ENCODE data around the gene PYGL. TPM values are rescaled to one million over a fixed set of nuclear protein-coding genes. Genes with fewer than 3 reads are reported as not detected.
"Not testable (repeated sequence)": the region's sequence is repeated elsewhere in the genome, so short reads cannot be mapped to it uniquely, and the experiment has no call there.

PYGL gene
- polyA plus RNA-seq, 3 donors, result 17.1 to 19.8 (median 17.3) TPM

- no peak for DNase-seq (ENCODE audit: low read depth in 3 of 3, low spot score in 2 of 3)
Measured at GRCh38 chr14:50955373-50956043, 11.2 kb upstream of the PYGL start.

DNA sequence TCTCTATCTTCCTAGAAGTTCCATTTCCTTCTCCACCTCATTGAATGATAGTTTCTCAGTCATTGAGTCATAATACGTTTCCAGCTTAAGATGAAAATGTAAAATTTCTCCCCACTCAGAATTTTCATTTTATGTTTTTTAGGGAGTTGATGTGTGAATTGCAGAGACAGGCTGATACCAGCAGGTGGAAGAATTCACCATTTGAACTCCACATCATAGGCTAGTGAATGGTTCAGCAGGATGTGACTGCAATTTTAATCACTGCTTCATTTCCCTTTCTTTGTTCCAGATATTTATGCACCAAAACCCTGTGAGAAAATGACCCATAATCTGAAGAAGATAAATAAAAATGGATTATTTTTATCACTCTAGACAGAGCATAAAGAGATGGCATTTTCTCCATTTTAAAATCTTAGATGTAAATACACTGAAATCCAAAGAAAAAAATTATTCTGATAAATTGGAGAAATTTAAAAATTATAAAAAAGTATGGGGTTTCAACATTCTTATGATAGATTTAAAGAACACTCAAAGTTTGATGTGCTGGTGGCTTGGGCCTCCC is 10.6 kb upstream of the PYGL start:
- no peak for DNase-seq (ENCODE audit: low read depth in 3 of 3, low spot score in 2 of 3)

DNA sequence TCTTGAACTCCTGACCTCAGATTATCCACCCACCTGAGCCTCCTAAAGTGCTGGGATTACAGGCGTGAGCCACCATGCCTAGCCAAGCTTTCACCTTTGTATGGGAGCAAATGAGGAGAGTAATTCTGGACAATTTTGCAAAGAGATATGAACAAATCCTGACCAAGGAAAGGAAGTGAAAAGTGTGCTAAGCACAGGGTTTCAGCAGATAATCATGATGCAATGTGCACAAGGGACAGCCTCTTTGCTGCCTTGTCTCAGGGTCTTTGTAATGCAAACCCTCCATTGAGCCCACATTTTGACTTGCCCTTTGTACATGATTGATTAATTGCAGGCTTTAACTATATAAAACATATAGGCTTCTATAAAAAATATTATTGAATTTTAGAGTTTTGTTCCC is 9.2 kb upstream of the PYGL start:
- DNase-seq (ENCODE audit: low read depth in 3 of 3, low spot score in 2 of 3), result no peak

DNA sequence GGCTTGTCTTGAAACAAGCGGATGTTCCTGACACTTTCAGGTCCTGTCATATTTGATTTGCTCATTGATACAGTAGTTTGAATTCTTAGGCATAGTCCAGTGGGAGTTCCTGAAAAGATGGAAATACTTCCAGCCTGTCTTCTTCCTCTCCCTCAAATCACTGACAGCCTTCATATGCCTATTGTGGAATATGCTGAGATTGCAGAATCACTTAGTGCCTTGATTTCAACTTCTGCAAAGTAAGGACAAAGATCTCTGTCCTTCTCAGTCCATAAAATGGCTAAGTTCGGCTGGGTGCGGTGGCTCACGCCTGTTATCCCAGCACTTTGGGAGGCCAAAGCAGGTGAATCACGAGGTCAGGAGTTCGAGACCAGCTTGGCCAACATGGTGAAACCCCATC is 6.7 kb upstream of the PYGL start:
- no peak for DNase-seq (ENCODE audit: low read depth in 3 of 3, low spot score in 2 of 3)

DNA sequence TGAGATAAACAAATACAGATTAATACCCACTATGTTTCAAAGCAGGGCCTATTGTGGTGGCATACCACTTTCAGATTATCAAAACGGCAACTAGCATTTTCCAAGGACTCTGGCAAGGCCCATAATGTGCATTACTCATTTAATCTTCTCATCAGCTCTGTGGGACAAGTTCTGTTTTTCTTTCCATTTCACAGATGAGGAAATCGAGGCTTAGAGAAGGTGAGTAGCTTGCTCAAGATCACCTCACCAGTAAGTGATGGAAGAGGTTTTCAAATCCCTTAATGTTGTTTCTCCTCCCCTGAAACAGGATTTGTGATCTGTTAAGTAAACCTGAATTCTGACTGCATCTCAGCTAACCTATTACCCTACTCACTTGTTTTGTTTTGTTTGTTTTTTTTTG is 3.9 kb upstream of the PYGL start:
- no peak for DNase-seq (ENCODE audit: low read depth in 3 of 3, low spot score in 2 of 3)

DNA sequence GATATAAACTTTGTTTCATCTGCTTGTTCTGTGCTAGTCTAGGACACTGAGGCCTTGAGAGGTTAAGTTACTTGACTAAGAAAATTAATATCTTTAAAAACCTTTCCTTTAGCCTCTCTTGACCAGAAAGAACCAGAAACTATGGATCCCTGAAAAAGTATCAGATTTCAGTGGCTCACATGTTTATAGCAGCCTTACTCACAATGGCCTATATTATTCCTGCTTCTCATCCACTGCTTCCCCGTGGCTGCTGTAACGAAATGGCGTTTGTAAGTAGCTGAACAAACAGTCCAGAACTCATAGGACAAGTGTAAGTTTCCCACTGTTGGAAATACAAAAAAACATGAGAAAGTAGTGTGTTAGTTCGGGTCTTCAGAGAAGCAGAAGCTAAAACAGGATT is 3.2 kb upstream of the PYGL start:
- DNase-seq (ENCODE audit: low read depth in 3 of 3, low spot score in 2 of 3), result no peak

DNA sequence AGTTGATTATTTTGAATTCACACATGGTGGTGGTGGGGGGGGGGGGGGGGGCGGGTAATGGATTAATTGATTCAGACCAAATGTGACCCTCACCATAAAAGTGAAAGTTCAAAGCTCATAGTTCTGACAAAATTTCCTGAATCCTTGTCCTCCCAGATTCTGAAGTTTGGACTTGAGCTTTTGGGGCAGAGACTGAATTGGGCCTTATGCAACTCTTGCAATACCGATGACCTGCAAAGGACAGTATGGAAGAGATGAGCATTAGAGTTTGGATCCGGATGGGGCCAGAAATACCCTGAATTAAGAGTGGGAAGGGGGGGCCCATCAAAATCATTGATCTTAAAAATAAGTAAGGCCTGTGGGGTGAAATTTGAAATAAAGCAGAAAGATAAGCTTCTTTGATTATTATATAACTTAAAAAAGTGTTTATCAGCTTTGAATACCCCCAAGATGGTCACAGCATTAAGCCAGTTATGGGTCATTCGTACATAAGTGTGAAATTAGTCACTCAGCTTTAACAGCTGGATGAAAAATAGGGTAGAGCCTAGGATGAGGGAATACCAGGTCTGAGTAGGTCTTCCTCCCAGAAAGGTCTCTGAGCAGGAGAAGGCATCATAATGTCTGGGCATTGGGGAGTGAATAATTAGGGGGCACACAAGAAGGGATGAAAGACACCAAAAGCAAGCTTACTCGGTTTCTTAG is 2.1 kb upstream of the PYGL start:
- DNase-seq (ENCODE audit: low read depth in 3 of 3, low spot score in 2 of 3), result no peak

- no peak for DNase-seq (ENCODE audit: low read depth in 3 of 3, low spot score in 2 of 3)
Measured at GRCh38 chr14:50944647-50945413, 547 bp upstream of the PYGL start.

DNA sequence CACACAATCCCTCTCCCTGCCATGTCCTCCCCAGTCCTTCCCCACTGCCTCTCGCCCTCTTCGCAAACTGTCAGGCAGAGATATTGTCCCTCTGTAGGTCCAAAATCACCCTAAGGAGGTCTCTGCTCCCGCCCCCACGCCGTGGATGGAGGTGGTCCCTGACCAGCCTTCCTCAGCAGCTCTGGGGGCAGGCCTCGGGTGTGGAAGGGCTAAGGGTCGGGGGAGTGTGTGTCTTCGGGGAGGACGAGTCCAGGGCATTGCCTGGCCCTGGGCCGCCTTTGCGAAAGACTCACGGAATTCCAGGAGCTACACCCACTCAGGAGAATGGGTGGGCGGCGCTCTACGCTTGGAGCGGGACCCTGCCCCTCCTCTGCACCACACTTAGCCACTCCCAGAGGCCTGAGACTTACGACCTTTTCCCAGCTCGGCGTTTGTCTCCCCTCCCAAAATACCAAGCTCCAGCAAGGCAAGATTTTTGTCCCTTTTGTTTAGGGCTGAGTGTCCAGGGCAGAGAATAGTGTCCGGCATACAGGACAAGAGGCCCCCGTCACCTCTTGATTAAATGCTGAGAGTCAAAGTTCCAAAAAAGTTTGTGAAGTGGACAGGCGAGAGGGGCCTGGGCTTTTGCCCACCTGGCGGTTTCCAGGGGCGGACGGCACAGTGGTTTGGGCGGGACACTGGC is 881 bp downstream of the PYGL start:
- DNase-seq (ENCODE audit: low read depth in 3 of 3, low spot score in 2 of 3), result no peak

DNA sequence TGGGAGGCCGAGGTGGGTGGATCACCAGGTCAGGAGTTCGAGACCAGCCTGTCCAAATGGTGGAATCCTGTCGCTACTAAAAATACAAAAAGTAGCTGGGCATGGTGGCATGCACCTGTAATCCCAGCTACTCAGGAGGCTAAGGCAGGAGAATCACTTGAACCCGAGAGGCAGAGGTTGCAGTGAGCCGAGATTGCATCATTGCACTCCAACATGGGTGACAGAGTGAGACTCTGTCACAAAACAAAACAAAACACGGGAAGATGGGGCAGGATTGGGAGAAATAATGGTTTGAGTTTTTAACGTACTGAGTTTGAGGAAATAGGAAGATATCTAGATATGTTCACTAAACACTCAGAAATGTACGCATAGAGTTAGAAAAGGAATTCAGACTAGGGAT is 2.6 kb downstream of the PYGL start:
- not testable (repeated sequence) for DNase-seq (ENCODE audit: low read depth in 3 of 3, low spot score in 2 of 3)

DNA sequence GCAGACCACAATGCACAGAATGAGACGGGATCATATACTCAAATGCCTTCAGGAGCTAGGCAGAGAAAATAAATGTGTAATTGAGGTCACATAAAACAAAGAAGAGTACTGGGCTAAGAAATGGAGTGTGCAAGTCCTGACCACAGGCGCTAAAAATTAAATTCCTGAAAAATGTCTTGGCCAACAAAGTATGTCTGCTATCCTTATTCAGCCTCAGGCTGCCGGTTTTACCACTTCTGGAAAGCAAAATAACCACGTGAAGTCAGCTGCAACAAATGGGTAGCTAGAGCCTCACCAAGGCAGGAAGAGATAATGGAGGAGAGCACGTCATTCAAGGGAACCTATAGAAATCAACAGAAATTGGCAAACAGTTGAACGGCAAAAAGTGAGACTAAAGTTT is 3.1 kb downstream of the PYGL start:
- DNase-seq (ENCODE audit: low read depth in 3 of 3, low spot score in 2 of 3), result no peak

DNA sequence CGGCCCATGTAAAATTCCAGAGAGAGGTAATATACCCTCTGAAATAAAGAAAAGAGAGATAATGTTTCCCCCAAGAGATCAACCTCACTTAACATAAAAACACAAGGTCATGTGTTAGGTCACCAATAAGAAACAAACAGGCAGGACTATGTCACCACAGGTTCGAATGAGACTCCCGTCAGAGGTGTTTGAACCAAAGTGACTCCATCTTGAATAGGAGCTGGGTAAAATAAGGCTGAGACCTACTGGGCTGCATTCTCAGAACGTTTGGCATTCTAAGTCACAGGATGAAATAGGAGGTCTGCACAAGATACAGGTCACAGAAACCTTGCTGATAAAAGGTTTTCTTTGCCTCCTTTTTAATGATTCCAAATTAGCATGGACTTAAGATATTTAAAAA is 6.5 kb downstream of the PYGL start:
- no peak for DNase-seq (ENCODE audit: low read depth in 3 of 3, low spot score in 2 of 3)

GRCh38 chr14:50937325-50937724 is 7.0 kb downstream of the PYGL start:
- DNase-seq (ENCODE audit: low read depth in 3 of 3, low spot score in 2 of 3), result no peak

- DNase-seq (ENCODE audit: low read depth in 3 of 3, low spot score in 2 of 3), result no peak
Measured at GRCh38 chr14:50936882-50937281, 7.4 kb downstream of the PYGL start.

- no peak for DNase-seq (ENCODE audit: low read depth in 3 of 3, low spot score in 2 of 3)
Measured at GRCh38 chr14:50936016-50936340, 8.3 kb downstream of the PYGL start.

DNA sequence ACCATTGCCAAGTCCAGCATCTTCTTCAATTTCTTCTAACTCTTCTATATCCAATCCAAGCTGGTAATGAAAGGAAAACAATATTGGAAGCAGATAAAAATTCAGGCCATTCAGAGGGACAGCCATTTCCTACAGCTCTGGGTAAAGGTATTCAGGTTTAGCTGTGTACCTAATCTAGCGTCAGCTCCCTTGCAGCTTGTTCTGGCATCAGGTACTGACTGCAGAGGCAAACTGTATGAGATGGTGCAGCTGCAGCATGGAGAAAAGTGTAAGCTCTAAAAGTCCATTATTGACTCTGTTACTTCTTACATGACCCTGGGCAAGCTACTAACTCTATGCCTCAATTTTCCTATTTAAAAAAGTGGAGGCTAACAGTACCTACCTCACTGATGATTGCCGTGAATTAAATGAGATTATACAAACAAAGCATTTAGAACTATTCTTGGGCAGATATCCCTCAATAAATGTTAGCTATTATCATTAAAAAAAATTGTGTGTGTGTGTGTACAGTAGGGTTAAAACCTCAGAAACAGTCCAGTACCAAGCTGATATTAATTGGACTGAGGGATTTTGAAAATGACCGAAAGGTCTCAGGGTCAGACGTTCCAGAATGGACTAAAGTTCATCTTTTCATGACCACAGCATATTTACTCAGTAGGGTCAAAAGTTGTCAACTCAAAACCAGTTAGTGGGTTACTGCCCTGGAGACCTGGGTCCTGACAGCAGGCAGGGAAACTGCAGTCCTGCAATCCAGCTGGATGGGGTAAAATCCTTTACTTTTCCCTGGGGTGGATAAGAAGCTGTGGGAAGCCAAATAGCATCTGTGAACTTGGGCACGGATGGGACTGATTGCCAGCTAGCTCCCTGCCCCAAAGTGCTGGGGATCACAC is 8.9 kb downstream of the PYGL start:
- DNase-seq (ENCODE audit: low read depth in 3 of 3, low spot score in 2 of 3), result no peak

GRCh38 chr14:50932592-50933495 is 11.4 kb downstream of the PYGL start:
- DNase-seq (ENCODE audit: low read depth in 3 of 3, low spot score in 2 of 3), result no peak

DNA sequence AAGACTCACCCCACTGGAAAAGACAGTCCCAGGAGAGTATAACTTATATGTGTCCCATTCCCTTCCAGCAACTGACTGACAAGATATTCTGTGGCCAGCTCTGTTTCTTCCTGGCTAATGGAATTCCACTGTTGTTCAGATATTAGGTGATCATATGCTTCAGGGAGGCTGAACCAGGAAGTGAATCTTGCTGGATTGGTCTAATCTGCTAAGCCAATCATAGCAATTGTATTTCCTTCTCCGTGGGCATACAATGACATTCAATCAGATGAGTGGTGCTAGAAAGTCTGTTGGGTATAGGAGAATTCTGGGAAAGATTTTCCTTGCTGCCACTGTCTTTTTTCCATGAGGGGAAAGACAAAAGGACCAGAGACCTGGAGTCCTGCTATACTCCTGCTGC is 12.1 kb downstream of the PYGL start:
- DNase-seq (ENCODE audit: low read depth in 3 of 3, low spot score in 2 of 3), result no peak

GRCh38 chr14:50931559-50931958 is 12.7 kb downstream of the PYGL start:
- DNase-seq (ENCODE audit: low read depth in 3 of 3, low spot score in 2 of 3), result no peak

Measured in right renal cortex interstitium (tissue), 3 donors.